HL-60 (cell line): ENCODE data around the gene CHD2.

ENCODE experiments used
- POLR2AphosphoS5 ChIP-seq: IDR thresholded peaks from 2 replicates; pipeline ENCODE4 v1.6.1; 2012; ENCODE audit warnings: low read depth
- TF ChIP-seq, protein P1 (sequence below): IDR thresholded peaks from one replicate; pipeline ENCODE4 v1.5.1; 2011; ENCODE audit warnings: low read length, control low read depth, inconsistent platforms; ENCODE audit not compliant: insufficient read depth
- TF ChIP-seq, protein P2 (sequence below): IDR thresholded peaks from 2 replicates; pipeline ENCODE4 v1.6.1; 2012; ENCODE audit warnings: low read depth; ENCODE audit not compliant: insufficient replicate concordance

DNA sequence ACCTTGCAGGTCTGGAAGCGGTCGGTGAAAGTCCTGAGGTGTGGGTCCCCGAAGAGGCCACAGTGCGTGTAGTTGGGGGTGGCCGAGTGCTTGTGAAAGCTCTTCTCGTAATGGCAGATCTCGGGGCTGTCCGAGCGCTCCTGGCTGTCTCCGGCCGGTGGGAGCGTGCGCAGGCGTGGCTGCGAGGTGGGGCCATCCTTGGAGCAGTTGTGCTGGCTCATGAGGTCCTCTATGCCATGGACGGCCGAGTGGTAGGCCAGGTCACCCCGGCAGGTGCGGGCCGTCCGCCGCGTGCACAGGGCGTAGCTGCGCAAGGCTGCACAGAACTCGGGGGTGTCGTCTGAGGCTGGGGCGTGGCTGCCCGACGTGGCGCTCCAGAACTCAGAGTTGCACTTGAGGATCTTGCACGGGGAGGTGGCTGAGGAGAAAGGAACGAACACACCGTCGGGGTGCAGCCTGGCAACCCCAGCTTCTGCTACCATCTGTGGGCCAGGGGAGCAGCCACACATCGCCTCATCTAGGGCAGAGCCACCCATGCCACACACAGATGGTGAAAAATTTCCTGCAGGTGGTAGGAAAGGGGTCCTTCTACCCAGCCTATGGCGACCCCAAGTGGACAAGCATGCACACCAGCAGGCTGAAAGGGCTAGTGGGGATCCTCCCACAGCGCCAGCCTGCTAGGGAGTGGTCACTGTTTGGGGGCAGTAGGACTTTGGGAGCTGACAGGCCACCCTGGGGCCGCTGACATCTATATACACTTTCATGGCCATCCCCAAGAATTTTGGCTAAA, 152.2 kb downstream of the CHD2 start:
- TF ChIP-seq, protein P1, sequence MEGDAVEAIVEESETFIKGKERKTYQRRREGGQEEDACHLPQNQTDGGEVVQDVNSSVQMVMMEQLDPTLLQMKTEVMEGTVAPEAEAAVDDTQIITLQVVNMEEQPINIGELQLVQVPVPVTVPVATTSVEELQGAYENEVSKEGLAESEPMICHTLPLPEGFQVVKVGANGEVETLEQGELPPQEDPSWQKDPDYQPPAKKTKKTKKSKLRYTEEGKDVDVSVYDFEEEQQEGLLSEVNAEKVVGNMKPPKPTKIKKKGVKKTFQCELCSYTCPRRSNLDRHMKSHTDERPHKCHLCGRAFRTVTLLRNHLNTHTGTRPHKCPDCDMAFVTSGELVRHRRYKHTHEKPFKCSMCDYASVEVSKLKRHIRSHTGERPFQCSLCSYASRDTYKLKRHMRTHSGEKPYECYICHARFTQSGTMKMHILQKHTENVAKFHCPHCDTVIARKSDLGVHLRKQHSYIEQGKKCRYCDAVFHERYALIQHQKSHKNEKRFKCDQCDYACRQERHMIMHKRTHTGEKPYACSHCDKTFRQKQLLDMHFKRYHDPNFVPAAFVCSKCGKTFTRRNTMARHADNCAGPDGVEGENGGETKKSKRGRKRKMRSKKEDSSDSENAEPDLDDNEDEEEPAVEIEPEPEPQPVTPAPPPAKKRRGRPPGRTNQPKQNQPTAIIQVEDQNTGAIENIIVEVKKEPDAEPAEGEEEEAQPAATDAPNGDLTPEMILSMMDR, result peak; percentile 31
- no peak for TF ChIP-seq POLR2AphosphoS5
- TF ChIP-seq, protein P2, sequence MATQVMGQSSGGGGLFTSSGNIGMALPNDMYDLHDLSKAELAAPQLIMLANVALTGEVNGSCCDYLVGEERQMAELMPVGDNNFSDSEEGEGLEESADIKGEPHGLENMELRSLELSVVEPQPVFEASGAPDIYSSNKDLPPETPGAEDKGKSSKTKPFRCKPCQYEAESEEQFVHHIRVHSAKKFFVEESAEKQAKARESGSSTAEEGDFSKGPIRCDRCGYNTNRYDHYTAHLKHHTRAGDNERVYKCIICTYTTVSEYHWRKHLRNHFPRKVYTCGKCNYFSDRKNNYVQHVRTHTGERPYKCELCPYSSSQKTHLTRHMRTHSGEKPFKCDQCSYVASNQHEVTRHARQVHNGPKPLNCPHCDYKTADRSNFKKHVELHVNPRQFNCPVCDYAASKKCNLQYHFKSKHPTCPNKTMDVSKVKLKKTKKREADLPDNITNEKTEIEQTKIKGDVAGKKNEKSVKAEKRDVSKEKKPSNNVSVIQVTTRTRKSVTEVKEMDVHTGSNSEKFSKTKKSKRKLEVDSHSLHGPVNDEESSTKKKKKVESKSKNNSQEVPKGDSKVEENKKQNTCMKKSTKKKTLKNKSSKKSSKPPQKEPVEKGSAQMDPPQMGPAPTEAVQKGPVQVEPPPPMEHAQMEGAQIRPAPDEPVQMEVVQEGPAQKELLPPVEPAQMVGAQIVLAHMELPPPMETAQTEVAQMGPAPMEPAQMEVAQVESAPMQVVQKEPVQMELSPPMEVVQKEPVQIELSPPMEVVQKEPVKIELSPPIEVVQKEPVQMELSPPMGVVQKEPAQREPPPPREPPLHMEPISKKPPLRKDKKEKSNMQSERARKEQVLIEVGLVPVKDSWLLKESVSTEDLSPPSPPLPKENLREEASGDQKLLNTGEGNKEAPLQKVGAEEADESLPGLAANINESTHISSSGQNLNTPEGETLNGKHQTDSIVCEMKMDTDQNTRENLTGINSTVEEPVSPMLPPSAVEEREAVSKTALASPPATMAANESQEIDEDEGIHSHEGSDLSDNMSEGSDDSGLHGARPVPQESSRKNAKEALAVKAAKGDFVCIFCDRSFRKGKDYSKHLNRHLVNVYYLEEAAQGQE, result no peak
